H1 (cell line): ENCODE measurements around the gene KTN1. TPM values are rescaled to one million over a fixed set of nuclear protein-coding genes. Genes with fewer than 3 reads are reported as not detected.

Source experiments
- EZH2 ChIP-seq: fragments of 200-600 bp; sonication (generic); IDR thresholded peaks from 2 replicates; pipeline ENCODE4 v1.7.1; 2012; ENCODE audit warnings: low read depth, mild to moderate bottlenecking, moderate library complexity, low read length, inconsistent platforms; ENCODE audit not compliant: severe bottlenecking
- HDAC6 ChIP-seq: IDR thresholded peaks from one replicate; pipeline ENCODE4 v1.7.1; 2012; ENCODE audit warnings: low read depth, mild to moderate bottlenecking, inconsistent platforms, low read length, moderate library complexity
- polyA plus RNA-seq, 7 experiments: library from polyadenylated mRNA; depleted of rRNA in 3 of 7; stranded (reverse) in 5 of 7; unstranded in 2 of 7; fragments of >200 nt in 5 of 7; fragments of 200-250 nt in 2 of 7; gene quantifications; 1 replicate in 5 of 7; 2 replicates in 1 of 7; 4 replicates in 1 of 7; pipeline versions ENCODE4 v1.2.1 to v1.2.3, GENCODE V29; 2011 to 2013; ENCODE audit warnings: missing spikeins in 2 of 7, mixed read lengths in 2 of 7
- total RNA-seq: library from RNA; stranded (reverse); fragmentation: NEBNext Ultra II Directional; extraction: Animal tissue kit (Norgen Biotek cat#: 25700); gene quantifications from 2 replicates; pipeline ENCODE4 v1.2.1, GENCODE V29; 2021

KTN1 gene
- total and polyA plus RNA-seq, 2 of the 8 experiments (the other 6 are each of a cell fraction or from before 2014, with no cell fraction given), result 15.4 to 151 TPM

- TF ChIP-seq HDAC6, result no peak
- no peak for TF ChIP-seq EZH2
Measured at GRCh38 chr14:55546212-55546874, 33.7 kb upstream of the KTN1 start (continued).
